Endodermal cell (in vitro differentiated cells): Measurements from ENCODE around the gene PEX6. TPM values are rescaled to one million over a fixed set of nuclear protein-coding genes. Genes with fewer than 3 reads are reported as not detected.
"Not testable (repeated sequence)": the region's sequence is repeated elsewhere in the genome, so short reads cannot be mapped to it uniquely, and the experiment has no call there.

Source experiments
- DNase-seq: peaks from one replicate; pipeline ENCODE4 v3.0.0-alpha.2; 2017
- H3K27ac ChIP-seq: 2 replicates; pipeline ENCODE4 v1.5.1; 2013; ENCODE audit warnings: mild to moderate bottlenecking, low read depth, low read length, moderate library complexity
- H3K27me3 ChIP-seq: 2 replicates; pipeline ENCODE4 v1.6.1; 2013; ENCODE audit warnings: mild to moderate bottlenecking, low read length, moderate library complexity; ENCODE audit not compliant: insufficient read depth, control insufficient read depth, poor library complexity, severe bottlenecking
- H3K36me3 ChIP-seq: 2 replicates; pipeline ENCODE4 v1.7.0; 2013; ENCODE audit warnings: mild to moderate bottlenecking, low read length, moderate library complexity; ENCODE audit not compliant: control insufficient read depth, insufficient read depth
- H3K4me1 ChIP-seq: one replicate; pipeline ENCODE4 v1.7.0; 2013; ENCODE audit warnings: low read length; ENCODE audit not compliant: control insufficient read depth, insufficient read depth
- H3K4me3 ChIP-seq: 2 replicates; pipeline ENCODE4 v1.5.1; 2013; ENCODE audit warnings: mild to moderate bottlenecking, low read length, moderate library complexity
- H3K9ac ChIP-seq: 2 replicates; pipeline ENCODE4 v1.6.1; 2013; ENCODE audit warnings: mild to moderate bottlenecking, low read length, moderate library complexity; ENCODE audit not compliant: poor library complexity, severe bottlenecking; ENCODE audit errors: extremely low read depth
- H3K9me3 ChIP-seq: 2 replicates; pipeline ENCODE4 v1.6.1; 2013; ENCODE audit warnings: mild to moderate bottlenecking, low read length, moderate library complexity; ENCODE audit not compliant: control insufficient read depth
- H3K27ac Mint-ChIP-seq: 2 replicates; pipeline ENCODE4 v1.8.0; 2020; ENCODE audit warnings: mixed read lengths
- H3K27me3 Mint-ChIP-seq: 2 replicates; pipeline ENCODE4 v1.8.0; 2021; ENCODE audit warnings: mild to moderate bottlenecking, mixed read lengths; ENCODE audit not compliant: insufficient read depth
- H3K36me3 Mint-ChIP-seq: 2 replicates; pipeline ENCODE4 v1.8.0; 2020; ENCODE audit warnings: low read depth, mixed read lengths
- H3K4me1 Mint-ChIP-seq: 2 replicates; pipeline ENCODE4 v1.8.0; 2020; ENCODE audit warnings: mixed read lengths
- H3K4me3 Mint-ChIP-seq: 2 replicates; pipeline ENCODE4 v1.8.0; 2020; ENCODE audit warnings: mild to moderate bottlenecking, moderate library complexity, mixed read lengths
- H3K9me3 Mint-ChIP-seq: 2 replicates; pipeline ENCODE4 v1.8.0; 2020; ENCODE audit warnings: mild to moderate bottlenecking, mixed read lengths
- WGBS, 2 experiments: methylation state at CpG; one replicate each; pipeline versions ENCODE4 v1.1.5 to v1.1.7; 2013; ENCODE audit warnings: missing lambda C conversion rate in 2 of 2, mixed read lengths in 1 of 2; ENCODE audit not compliant: insufficient coverage in 1 of 2, insufficient read length in 1 of 2; 5-methylcytosine and 5-hydroxymethylcytosine counted together
- total RNA-seq, 2 donors: library from RNA; stranded (reverse); fragmentation: NEBNext Ultra II Directional in 1 of 2; extraction: Animal tissue kit (Norgen Biotek cat#: 25700) in 1 of 2; gene quantifications; 2 replicates in 1 of 2; 3 replicates in 1 of 2; pipeline ENCODE4 v1.2.1, GENCODE V29; 2021
- TF ChIP-seq, protein P1 (sequence below): fragments of 200-600 bp; sonication (generic); conservative IDR thresholded peaks from 2 replicates; pipeline ENCODE4 v1.5.0; 2021; ENCODE audit warnings: antibody characterized with exemption, mild to moderate bottlenecking

Gene PEX6
- total RNA-seq, 2 donors from 2014 or later = 17.2 to 21.4 TPM

DNA sequence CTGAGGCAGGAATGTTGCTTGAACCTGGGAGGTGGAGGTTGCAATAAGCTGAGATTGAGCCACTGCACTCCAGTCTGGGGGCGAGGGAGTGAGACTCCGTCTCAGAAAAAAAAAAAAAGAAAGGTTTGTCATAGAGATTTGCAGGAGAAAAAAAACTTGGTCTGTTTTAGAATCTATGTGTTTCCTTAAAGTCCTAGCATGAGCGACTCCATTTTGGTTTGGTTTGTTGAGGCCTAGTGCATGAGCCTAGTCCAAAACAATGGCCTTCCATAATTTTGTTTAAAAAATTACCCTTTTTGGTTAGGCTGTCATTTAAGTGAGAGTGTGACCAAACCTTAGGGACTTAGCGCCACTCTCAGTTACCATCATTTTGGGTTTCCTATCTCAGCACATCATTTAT, 26.6 kb downstream of the PEX6 start:
- no peak for DNase-seq
- H3K9ac ChIP-seq = no peak overlapping the region
- Mint-ChIP-seq H3K9me3 (no peaks in the 10 kb centered on the region), H3K4me3 (no peak overlapping the region), H3K36me3 (no peaks in the 10 kb centered on the region), H3K27ac (no peak overlapping the region), H3K4me1 (no peaks in the 10 kb centered on the region), H3K27me3 (no peaks in the 10 kb centered on the region)
- TF ChIP-seq, protein P1, sequence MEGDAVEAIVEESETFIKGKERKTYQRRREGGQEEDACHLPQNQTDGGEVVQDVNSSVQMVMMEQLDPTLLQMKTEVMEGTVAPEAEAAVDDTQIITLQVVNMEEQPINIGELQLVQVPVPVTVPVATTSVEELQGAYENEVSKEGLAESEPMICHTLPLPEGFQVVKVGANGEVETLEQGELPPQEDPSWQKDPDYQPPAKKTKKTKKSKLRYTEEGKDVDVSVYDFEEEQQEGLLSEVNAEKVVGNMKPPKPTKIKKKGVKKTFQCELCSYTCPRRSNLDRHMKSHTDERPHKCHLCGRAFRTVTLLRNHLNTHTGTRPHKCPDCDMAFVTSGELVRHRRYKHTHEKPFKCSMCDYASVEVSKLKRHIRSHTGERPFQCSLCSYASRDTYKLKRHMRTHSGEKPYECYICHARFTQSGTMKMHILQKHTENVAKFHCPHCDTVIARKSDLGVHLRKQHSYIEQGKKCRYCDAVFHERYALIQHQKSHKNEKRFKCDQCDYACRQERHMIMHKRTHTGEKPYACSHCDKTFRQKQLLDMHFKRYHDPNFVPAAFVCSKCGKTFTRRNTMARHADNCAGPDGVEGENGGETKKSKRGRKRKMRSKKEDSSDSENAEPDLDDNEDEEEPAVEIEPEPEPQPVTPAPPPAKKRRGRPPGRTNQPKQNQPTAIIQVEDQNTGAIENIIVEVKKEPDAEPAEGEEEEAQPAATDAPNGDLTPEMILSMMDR = no peak
- H3K4me1 ChIP-seq = no peaks in the 10 kb centered on the region
- no peak overlapping the region for H3K27ac ChIP-seq
- no peaks in the 10 kb centered on the region for H3K36me3 ChIP-seq
- no peaks in the 10 kb centered on the region for H3K27me3 ChIP-seq
- H3K9me3 ChIP-seq = no peaks in the 10 kb centered on the region
- H3K4me3 ChIP-seq = no peak overlapping the region
- 90 to 92% methylated on average over 2 to 4 of the region's 4 CpGs for WGBS, 2 experiments

DNA sequence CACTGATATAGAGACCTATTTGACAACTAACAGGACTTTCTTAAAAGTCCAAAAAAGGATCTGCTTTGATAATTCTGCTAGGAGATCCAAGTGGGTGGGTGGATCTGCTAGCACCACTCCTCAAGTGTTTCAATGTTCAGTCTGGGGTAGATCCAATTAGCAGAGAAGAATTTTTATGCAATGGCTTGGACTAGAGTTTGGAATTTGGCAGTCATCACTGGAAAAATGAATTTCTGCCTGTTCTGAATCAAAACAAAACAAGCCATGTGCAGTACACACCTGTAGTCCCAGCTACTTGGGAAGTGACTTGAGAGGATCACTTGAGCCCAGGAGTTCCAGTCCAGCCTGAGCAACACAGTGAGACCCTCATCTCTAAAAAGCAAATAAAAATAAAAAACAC, 31.0 kb downstream of the PEX6 start:
- DNase-seq = no peak
- Mint-ChIP-seq H3K4me1 (no peaks in the 10 kb centered on the region), H3K9me3 (no peaks in the 10 kb centered on the region), H3K27ac (no peak overlapping the region), H3K27me3 (no peaks in the 10 kb centered on the region), H3K4me3 (no peak overlapping the region), H3K36me3 (peaks cover 22% of the 10 kb centered on the region)
- Histone ChIP-seq H3K9me3 (no peaks in the 10 kb centered on the region), H3K27me3 (no peaks in the 10 kb centered on the region), H3K36me3 (peaks cover 5% of the 10 kb centered on the region), H3K4me1 (no peaks in the 10 kb centered on the region), H3K4me3 (no peak overlapping the region), H3K9ac (no peak overlapping the region), H3K27ac (no peak overlapping the region)
- TF ChIP-seq, protein P1 = no peak

DNA sequence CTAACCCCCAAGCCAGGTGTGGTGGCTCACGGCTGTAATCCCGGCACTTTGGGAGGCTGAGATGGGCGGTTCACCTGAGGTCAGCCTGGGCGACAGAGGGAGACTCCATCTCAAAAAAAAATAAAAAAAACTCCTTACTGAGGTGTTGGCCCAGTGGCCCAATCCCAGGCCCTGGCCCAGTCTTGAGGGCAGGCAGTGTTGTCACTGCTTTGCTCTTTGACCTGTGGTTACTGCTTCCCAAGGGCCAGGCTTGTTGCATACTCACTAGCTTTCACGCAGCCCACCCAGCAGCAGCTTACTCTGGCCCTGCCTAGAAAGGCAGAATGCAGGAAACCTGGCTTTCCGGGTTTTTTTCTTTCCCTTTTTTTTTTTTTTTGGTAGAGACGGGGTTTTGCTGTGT, 36.5 kb downstream of the PEX6 start:
- Histone ChIP-seq H3K4me3 (no peak overlapping the region), H3K27me3 (no peaks in the 10 kb centered on the region), H3K9me3 (no peaks in the 10 kb centered on the region), H3K36me3 (peaks cover 32% of the 10 kb centered on the region), H3K4me1 (no peaks in the 10 kb centered on the region), H3K9ac (no peak overlapping the region), H3K27ac (no peak overlapping the region)
- Mint-ChIP-seq H3K27ac (no peak overlapping the region), H3K27me3 (no peaks in the 10 kb centered on the region), H3K9me3 (no peaks in the 10 kb centered on the region), H3K4me1 (no peaks in the 10 kb centered on the region), H3K36me3 (peaks cover 49% of the 10 kb centered on the region), H3K4me3 (no peak overlapping the region)
- DNase-seq = no peak
- TF ChIP-seq, protein P1 = no peak
- WGBS, 2 experiments = 94 to 95% methylated on average over 2 to 7 of the region's 7 CpGs

DNA sequence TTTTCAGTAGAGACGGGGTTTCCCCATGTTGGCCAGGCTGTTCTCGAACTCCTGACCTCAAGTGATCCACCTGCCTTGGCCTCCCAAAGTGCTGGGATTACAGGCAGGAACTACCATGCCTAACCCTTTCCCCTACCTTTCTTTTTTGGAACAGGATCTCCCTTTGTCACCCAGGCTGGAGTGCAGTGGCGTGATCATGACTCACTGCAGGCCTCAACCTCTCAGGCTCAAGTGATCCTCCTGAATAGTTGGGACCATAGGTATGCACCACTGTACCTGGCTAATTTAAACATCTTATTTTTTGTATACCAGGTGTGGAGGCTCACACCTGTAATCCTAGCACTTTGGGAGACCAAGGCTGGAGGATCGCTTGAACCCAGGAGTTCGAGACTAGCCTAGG, 37.6 kb downstream of the PEX6 start:
- H3K9me3 Mint-ChIP-seq, DNase-seq, H3K27me3 ChIP-seq, H3K9me3 ChIP-seq, H3K27me3 Mint-ChIP-seq, H3K4me3 Mint-ChIP-seq, H3K27ac Mint-ChIP-seq, H3K4me1 Mint-ChIP-seq, H3K4me3 ChIP-seq, H3K27ac ChIP-seq, H3K4me1 ChIP-seq, H3K9ac ChIP-seq: not testable (repeated sequence)
- H3K36me3 Mint-ChIP-seq = peaks cover 59% of the 10 kb centered on the region
- WGBS, 2 experiments = 98 to 100% methylated on average over 4 to 5 of the region's 5 CpGs
- H3K36me3 ChIP-seq = peaks cover 42% of the 10 kb centered on the region
